ENCODE data around the gene USP5. TPM values are rescaled to one million over a fixed set of nuclear protein-coding genes. Genes with fewer than 3 reads are reported as not detected.
A peak's percentile ranks its signal among the peaks of the same experiment; 100 is the strongest.
"Not testable (repeated sequence)": the region's sequence is repeated elsewhere in the genome, so short reads cannot be mapped to it uniquely, and the experiment has no call there.

Gene USP5
- total and polyA plus RNA-seq, 7 donors: 25.4 to 51.5 (median 41.1) TPM

DNA sequence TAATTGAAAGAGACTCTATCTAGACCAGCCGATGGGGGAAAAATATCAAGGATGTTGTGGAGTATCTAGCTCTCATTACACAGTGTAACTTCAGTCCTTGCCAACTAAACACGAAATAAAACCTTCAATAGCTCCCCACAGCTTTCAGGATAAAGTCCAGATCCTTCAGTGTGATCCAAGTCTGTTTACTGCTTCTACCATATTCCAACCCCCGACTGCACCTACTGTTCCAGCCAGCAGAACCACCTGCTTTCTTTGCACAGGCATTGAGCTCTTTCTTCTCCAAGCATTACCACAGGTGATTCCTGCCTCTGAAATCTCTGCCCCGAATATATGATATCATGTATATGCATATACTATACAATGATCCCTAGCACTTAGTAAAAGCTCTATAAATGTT lies 50.5 kb downstream of the USP5 start:
- Histone ChIP-seq H3K27ac (no peak overlapping the region), H3K9me3 (no peaks in the 10 kb centered on the region), H3K4me3 (no peak overlapping the region), H3K4me1 (peaks cover 0 to 14% (median 11%) of the 10 kb centered on the region in 4 donors), H3K27me3 (no peaks in the 10 kb centered on the region), H3K36me3 (peaks cover 0 to 15% (median 0%) of the 10 kb centered on the region in 4 donors)
- DNase-seq: peak; percentile 0
- WGBS, 2 donors: 23 to 65% methylated on average over 4 of the region's 4 CpGs
- intact Hi-C loops (cut with DNase I): no loop called here
- TF ChIP-seq, protein P1, sequence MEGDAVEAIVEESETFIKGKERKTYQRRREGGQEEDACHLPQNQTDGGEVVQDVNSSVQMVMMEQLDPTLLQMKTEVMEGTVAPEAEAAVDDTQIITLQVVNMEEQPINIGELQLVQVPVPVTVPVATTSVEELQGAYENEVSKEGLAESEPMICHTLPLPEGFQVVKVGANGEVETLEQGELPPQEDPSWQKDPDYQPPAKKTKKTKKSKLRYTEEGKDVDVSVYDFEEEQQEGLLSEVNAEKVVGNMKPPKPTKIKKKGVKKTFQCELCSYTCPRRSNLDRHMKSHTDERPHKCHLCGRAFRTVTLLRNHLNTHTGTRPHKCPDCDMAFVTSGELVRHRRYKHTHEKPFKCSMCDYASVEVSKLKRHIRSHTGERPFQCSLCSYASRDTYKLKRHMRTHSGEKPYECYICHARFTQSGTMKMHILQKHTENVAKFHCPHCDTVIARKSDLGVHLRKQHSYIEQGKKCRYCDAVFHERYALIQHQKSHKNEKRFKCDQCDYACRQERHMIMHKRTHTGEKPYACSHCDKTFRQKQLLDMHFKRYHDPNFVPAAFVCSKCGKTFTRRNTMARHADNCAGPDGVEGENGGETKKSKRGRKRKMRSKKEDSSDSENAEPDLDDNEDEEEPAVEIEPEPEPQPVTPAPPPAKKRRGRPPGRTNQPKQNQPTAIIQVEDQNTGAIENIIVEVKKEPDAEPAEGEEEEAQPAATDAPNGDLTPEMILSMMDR (IDR thresholded peaks at IDR 0.05): no peak
- TF ChIP-seq POLR2AphosphoS5 (IDR thresholded peaks at IDR 0.05) (no peak), POLR2A (IDR thresholded peaks at IDR 0.05) (no peak), EP300 (IDR thresholded peaks at IDR 0.05) (no peak)

DNA sequence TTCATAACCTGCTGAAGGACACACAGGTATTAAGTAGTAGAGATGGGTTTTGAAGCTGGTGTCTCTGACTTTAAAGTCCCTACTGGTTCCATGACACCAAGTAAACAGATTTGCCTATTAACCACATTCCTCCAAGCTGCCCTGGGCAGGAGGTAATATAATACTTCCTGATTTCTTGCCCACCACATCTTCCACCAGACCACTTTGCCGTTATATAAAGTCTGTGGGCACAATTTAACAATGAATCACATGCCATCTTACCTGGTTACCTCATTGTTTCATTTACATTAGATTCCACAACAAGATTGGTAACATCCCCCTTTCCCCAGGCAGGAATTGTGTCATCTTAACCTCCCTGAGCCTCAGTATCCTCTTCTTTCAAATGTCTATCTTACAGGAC lies 51.8 kb downstream of the USP5 start:
- Histone ChIP-seq H3K9me3 (no peaks in the 10 kb centered on the region), H3K27ac (no peak overlapping the region), H3K27me3 (no peaks in the 10 kb centered on the region), H3K4me3 (no peak overlapping the region), H3K36me3 (peaks cover 0 to 15% (median 0%) of the 10 kb centered on the region in 4 donors), H3K4me1 (peaks cover 0 to 14% (median 11%) of the 10 kb centered on the region in 4 donors)
- 76 to 79% methylated on average over 1 of the region's 1 CpG for WGBS, 2 donors
- no peak for TF ChIP-seq EP300 (IDR thresholded peaks at IDR 0.05)
- intact Hi-C loops (cut with DNase I): no loop called here
- no peak for DNase-seq

DNA sequence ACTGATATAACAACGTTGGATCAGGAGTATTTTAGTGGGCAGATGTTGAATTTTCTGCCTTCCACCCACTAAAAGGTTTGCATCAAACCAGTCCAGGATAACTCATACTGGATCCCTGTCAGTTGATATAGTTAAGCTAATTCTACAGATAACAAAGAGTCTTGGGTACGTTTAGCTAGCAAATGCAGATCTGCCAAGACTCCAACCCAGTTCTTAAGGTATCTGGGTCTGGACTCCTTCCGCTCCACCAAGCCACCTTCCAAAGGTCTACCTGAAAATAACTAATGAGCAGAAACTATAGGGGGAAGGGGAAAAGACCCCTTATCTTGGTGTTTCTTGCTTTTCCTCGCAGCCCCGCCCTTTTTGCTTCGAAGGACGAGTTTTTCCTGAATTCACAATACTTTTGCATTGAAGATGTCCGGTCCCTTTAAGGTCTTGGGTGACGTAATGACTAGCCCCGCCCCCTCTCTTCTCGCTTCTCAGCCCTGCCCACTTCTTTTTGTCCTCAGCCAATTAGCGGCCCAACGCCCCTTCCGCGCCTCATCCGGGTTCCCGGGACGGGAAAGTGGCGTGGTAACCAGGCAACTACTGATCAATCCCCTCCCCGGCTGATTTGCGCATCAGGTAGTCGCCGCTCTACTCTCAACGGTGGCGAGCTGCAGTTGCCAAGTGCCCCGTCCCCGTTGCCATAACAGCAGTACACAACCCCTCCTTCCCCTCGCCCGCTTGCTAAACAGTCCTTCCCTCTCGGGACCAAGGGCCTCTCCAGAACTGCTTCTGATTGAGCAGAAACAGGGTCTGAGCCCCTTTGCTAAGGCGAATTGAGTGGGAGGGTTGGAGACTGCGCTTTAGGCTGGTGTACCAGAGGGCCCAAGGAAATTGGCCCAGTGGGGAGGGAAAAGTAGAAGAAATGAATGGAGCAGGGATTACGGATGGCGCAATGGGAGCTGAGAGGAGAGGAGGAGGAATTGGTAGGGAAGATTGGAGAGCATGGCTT lies 52.6 kb downstream of the USP5 start, which contains the start of gene LRRC23:
Gene LRRC23 (plus strand): TSS at position 543 of the 997 bp plus-strand sequence. CDS start 812 bp downstream, outside the sequence.
- H3K4me1 ChIP-seq: peaks cover 0 to 14% (median 11%) of the 10 kb centered on the region in 4 donors
- H3K9me3 ChIP-seq: no peaks in the 10 kb centered on the region
- TF ChIP-seq EP300 (IDR thresholded peaks at IDR 0.05) (peak in 1 of 4 donors; percentile 60), POLR2AphosphoS5 (IDR thresholded peaks at IDR 0.05) (peak; percentile 70 to 83 (median 81)), POLR2A (IDR thresholded peaks at IDR 0.05) (peak; percentile 51 to 53)
- TF ChIP-seq, protein P1 (IDR thresholded peaks at IDR 0.05): no peak
- peak; percentile 99 for DNase-seq
- no peaks in the 10 kb centered on the region for H3K27me3 ChIP-seq
- peak within 1 kb of the TSS; percentile 71 to 85 (median 84) for H3K27ac ChIP-seq
- intact Hi-C loops (cut with DNase I): loop anchor here (5.0 kb wide), 1 partner anchor 32 kb away; the partner anchor contains the start of gene SPSB2
- 5 to 7% methylated on average over 34 of the region's 34 CpGs for WGBS, 2 donors
- peak within 1 kb of the TSS; percentile 46 to 77 (median 59) for H3K4me3 ChIP-seq
- peaks cover 0 to 15% (median 0%) of the 10 kb centered on the region in 4 donors for H3K36me3 ChIP-seq

DNA sequence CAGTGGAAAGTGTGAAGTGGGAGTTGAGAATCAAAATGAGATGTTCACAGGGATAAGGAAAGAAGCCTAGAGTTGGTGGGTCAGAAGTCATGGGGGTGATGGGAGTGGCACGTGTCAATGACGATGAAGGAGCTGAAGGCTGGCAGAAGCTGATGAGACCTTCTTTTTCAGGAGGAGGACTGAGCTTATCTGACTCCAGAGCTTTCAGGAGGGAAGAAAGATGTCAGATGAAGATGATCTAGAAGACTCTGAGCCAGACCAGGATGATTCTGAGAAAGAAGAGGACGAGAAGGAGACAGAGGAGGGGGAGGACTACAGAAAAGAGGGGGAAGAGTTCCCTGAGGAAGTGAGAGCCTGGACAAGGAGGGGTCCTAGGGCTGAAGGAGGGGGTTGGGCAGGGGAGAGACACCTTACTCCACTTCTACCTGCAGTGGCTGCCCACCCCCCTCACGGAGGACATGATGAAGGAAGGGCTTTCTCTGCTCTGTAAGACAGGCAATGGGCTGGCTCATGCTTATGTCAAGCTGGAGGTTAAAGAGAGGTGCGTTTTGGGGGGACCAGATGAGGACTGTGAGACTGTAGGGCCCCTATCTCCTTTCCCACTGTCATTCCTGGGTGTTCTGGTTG lies 53.6 kb downstream of the USP5 start:
- peak; percentile 65 for DNase-seq
- peaks cover 0 to 14% (median 11%) of the 10 kb centered on the region in 4 donors for H3K4me1 ChIP-seq
- peak overlapping the region in 3 of 4 donors; percentile 46 to 77 (median 62) for H3K4me3 ChIP-seq
- intact Hi-C loops (cut with DNase I): loop anchor here (5.0 kb wide), 1 partner anchor 33 kb away; the partner anchor contains the start of gene SPSB2
- peak overlapping the region; percentile 71 to 85 (median 84) for H3K27ac ChIP-seq
- 74 to 75% methylated on average over 5 of the region's 5 CpGs for WGBS, 2 donors
- H3K27me3 ChIP-seq: no peaks in the 10 kb centered on the region
- TF ChIP-seq POLR2AphosphoS5 (IDR thresholded peaks at IDR 0.05) (no peak), EP300 (IDR thresholded peaks at IDR 0.05) (no peak), POLR2A (IDR thresholded peaks at IDR 0.05) (no peak)
- TF ChIP-seq, protein P1 (IDR thresholded peaks at IDR 0.05): no peak
- no peaks in the 10 kb centered on the region for H3K9me3 ChIP-seq
- H3K36me3 ChIP-seq: peaks cover 0 to 15% (median 0%) of the 10 kb centered on the region in 4 donors

DNA sequence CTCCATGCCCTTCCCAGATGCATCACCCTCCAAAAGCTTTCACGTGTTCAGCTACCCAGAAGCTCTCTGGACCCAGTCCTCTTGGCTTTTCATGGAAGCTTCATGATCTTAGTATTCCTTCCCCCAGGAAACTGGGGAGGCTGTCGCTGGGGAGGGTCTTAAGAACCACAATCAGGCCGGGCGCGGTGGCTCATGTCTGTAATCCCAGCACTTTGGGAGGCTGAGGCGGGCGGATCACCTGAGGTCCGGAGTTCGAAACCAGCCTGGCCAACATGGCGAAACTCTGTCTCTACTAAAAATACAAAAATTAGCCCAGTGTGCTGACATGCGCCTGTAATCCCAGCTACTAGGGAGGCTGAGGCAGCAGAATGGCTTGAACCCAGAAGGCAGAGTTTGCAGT lies 56.2 kb downstream of the USP5 start:
- not testable (repeated sequence) for H3K27me3 ChIP-seq, H3K4me3 ChIP-seq, H3K27ac ChIP-seq, H3K9me3 ChIP-seq
- peaks cover 0 to 15% (median 0%) of the 10 kb centered on the region in 4 donors for H3K36me3 ChIP-seq
- intact Hi-C loops (cut with DNase I): loop anchor here (5.0 kb wide), 1 partner anchor 36 kb away; the partner anchor contains the start of gene SPSB2
- peak; percentile 59 for DNase-seq
- peaks cover 0 to 14% (median 11%) of the 10 kb centered on the region in 4 donors for H3K4me1 ChIP-seq
- WGBS, 2 donors: 95 to 97% methylated on average over 11 of the region's 11 CpGs
